Central memory CD8-positive, alpha-beta T cell (primary cell): ENCODE measurements around the gene IDH1.

Experiments used
- ATAC-seq: fragments of 150-1000 bp; cut with Tn5 transposase; replicated peaks from 2 replicates; pipeline ENCODE4 v1.10.0; 2022; ENCODE audit warnings: mild to moderate bottlenecking, moderate FRiP score, moderate number of reproducible peaks; ENCODE audit not compliant: poor library complexity, severe bottlenecking; ENCODE audit errors: extremely low read depth
- DNase-seq, 2 donors: peaks; one replicate each; pipeline ENCODE4 v3.0.0; 2021; ENCODE audit warnings: low spot score in 2 of 2
- H3K27ac Mint-ChIP-seq: one replicate; pipeline ENCODE4 v1.8.0; 2022; ENCODE audit warnings: low read depth, mild to moderate bottlenecking, moderate library complexity, mixed read lengths
- H3K27me3 Mint-ChIP-seq: one replicate; pipeline ENCODE4 v1.8.0; 2022; ENCODE audit warnings: mixed read lengths
- H3K36me3 Mint-ChIP-seq: one replicate; pipeline ENCODE4 v1.8.0; 2022; ENCODE audit warnings: mild to moderate bottlenecking, moderate library complexity, mixed read lengths; ENCODE audit not compliant: insufficient read depth
- H3K4me1 Mint-ChIP-seq: one replicate; pipeline ENCODE4 v1.8.0; 2022; ENCODE audit warnings: mixed read lengths
- H3K4me3 Mint-ChIP-seq: one replicate; pipeline ENCODE4 v1.8.0; 2022; ENCODE audit warnings: mild to moderate bottlenecking, moderate library complexity, mixed read lengths
- H3K9me3 Mint-ChIP-seq: one replicate; pipeline ENCODE4 v1.8.0; 2022; ENCODE audit warnings: mixed read lengths

Gene IDH1

GRCh38 chr2:208254871-208255556, at the start of gene IDH1:
Gene IDH1, minus strand, starts transcription at chr2:208255071. Its CDS starts 3,520 bp downstream, at chr2:208251551.
- H3K9me3 Mint-ChIP-seq = no peaks in the 10 kb centered on the region
- ATAC-seq = peak; percentile 77

GRCh38 chr2:208304157-208304556, 49.3 kb upstream of the IDH1 start:
- Mint-ChIP-seq H3K9me3 (no peaks in the 10 kb centered on the region), H3K4me1 (no peaks in the 10 kb centered on the region), H3K4me3 (no peak overlapping the region), H3K27ac (no peak overlapping the region), H3K36me3 (peaks cover 54% of the 10 kb centered on the region), H3K27me3 (no peaks in the 10 kb centered on the region)
- ATAC-seq (no peak), DNase-seq (no peak)

More at GRCh38 chr2:208254871-208255556, at the start of gene IDH1:
- H3K4me3 Mint-ChIP-seq = peak within 1 kb of the TSS; percentile 98
- H3K36me3 Mint-ChIP-seq = peaks cover 20% of the 10 kb centered on the region
- H3K27me3 Mint-ChIP-seq = no peaks in the 10 kb centered on the region
- H3K4me1 Mint-ChIP-seq = peaks cover 27% of the 10 kb centered on the region
- H3K27ac Mint-ChIP-seq = peak within 1 kb of the TSS; percentile 95
- peak; percentile 82 to 96 for DNase-seq

DNA sequence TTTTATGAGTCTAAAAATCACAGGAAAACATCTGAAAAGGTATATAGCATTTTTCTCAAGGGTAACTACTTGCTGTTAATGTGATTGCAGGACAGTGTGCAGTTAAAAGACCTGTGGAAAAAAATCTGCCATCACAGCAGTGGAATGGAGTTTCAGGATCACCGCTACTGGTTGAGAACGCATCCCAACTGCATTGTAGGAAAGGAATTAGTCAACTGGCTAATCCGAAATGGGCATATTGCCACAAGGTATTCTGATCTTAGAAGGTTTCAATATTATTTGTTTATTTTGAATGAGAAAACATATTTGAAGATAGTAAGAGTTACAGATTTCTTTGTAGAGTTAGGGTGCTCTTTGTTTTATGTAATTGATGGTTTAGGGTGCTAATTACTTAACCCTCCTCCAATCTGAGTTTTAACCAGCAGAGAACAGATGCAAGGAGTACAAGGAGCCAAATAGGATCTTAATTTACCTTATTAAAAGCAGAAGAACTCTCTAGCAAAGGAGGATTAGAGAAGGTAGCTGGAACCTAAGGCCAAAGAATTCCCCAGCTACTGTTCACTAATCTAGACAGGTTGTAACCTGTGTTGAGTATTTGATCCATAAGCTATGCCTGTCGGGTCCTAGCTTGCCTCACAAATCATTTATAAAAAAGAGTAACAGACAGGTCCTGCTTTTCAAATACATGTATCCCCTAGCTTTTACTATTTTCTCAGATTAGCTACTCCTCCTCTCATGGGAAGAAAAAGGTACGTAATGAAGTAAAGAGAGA, 46.2 kb upstream of the IDH1 start:
- ATAC-seq (no peak), DNase-seq (no peak)
- H3K27ac Mint-ChIP-seq = no peak overlapping the region
- peaks cover 59% of the 10 kb centered on the region for H3K36me3 Mint-ChIP-seq
- no peak overlapping the region for H3K4me3 Mint-ChIP-seq
- H3K27me3 Mint-ChIP-seq = no peaks in the 10 kb centered on the region
- no peaks in the 10 kb centered on the region for H3K9me3 Mint-ChIP-seq
- H3K4me1 Mint-ChIP-seq = peaks cover 9% of the 10 kb centered on the region

DNA sequence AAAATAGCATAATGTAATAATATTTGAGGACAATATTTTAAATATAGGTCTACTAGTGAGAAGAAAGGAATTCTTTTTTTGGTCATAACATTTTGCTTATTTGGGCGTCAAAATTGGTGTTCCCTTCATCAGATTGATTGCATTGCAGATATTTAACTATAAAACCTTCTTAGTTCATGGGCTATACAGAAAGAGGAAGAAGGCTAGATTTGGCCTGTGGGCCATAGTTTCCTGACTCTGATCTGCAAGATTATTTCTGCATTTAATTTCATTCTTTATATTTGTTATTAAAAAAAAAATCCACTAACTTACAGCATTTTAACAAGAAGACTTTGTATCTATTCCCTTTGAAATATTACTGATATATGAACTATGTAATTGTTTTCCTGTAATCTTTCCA, 43.1 kb upstream of the IDH1 start:
- ATAC-seq (no peak), DNase-seq (no peak)
- H3K36me3 Mint-ChIP-seq = peaks cover 48% of the 10 kb centered on the region
- H3K27ac Mint-ChIP-seq = no peak overlapping the region
- no peak overlapping the region for H3K4me3 Mint-ChIP-seq
- H3K9me3 Mint-ChIP-seq = no peaks in the 10 kb centered on the region
- no peaks in the 10 kb centered on the region for H3K27me3 Mint-ChIP-seq
- peaks cover 31% of the 10 kb centered on the region for H3K4me1 Mint-ChIP-seq

- Mint-ChIP-seq H3K36me3 (peaks cover 46% of the 10 kb centered on the region), H3K27ac (peak overlapping the region; percentile 9), H3K9me3 (no peaks in the 10 kb centered on the region), H3K4me1 (peaks cover 45% of the 10 kb centered on the region), H3K4me3 (no peak overlapping the region), H3K27me3 (no peaks in the 10 kb centered on the region)
- ATAC-seq (no peak), DNase-seq (no peak)
These were observed 41.7 kb upstream of the IDH1 start for GRCh38 chr2:208296610-208297009.

- Mint-ChIP-seq H3K9me3 (no peaks in the 10 kb centered on the region), H3K4me3 (no peak overlapping the region), H3K27me3 (no peaks in the 10 kb centered on the region), H3K27ac (no peak overlapping the region), H3K36me3 (peaks cover 41% of the 10 kb centered on the region), H3K4me1 (peaks cover 53% of the 10 kb centered on the region)
- ATAC-seq (no peak), DNase-seq (no peak)
These were observed 41.0 kb upstream of the IDH1 start for GRCh38 chr2:208295834-208296233.

DNA sequence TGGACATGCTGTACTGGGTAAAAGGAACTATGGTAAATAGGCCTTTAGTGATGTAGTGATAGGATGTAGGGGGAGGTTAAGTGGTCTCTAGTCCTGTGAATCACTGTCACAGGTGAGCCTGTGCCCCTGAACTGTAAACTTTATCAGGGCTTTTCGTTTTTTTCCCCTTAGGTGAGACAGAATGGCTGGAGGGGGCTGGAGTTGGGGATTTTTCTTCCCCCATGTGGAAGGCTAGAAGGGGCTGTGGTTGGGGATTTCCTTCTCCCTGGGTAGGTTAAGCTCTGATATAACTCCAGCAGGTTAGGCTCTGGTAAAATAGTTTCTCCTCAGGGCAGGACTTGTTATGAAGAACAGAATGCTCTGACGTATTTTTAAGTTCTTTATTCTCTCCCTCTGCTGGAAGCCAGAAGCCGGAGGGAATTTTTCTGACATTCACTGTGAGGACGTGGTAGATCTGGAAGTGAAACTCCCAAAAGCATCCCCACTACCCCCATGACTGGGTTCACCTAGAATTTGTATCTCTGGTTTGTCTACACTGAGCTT, 39.7 kb upstream of the IDH1 start:
- no peak for ATAC-seq
- no peaks in the 10 kb centered on the region for H3K27me3 Mint-ChIP-seq
- H3K36me3 Mint-ChIP-seq = peaks cover 42% of the 10 kb centered on the region
- DNase-seq = no peak
- H3K9me3 Mint-ChIP-seq = no peaks in the 10 kb centered on the region
- H3K4me3 Mint-ChIP-seq = no peak overlapping the region
- H3K4me1 Mint-ChIP-seq = peaks cover 61% of the 10 kb centered on the region
- peak overlapping the region; percentile 12 for H3K27ac Mint-ChIP-seq

- Mint-ChIP-seq H3K4me3 (no peak overlapping the region), H3K27me3 (no peaks in the 10 kb centered on the region), H3K9me3 (no peaks in the 10 kb centered on the region), H3K27ac (no peak overlapping the region), H3K4me1 (peaks cover 23% of the 10 kb centered on the region), H3K36me3 (peaks cover 66% of the 10 kb centered on the region)
- ATAC-seq (no peak), DNase-seq (no peak)
These were observed 31.0 kb upstream of the IDH1 start for GRCh38 chr2:208285853-208286252.

- no peak for ATAC-seq
These were observed 26.1 kb upstream of the IDH1 start for GRCh38 chr2:208280933-208281332.

DNA sequence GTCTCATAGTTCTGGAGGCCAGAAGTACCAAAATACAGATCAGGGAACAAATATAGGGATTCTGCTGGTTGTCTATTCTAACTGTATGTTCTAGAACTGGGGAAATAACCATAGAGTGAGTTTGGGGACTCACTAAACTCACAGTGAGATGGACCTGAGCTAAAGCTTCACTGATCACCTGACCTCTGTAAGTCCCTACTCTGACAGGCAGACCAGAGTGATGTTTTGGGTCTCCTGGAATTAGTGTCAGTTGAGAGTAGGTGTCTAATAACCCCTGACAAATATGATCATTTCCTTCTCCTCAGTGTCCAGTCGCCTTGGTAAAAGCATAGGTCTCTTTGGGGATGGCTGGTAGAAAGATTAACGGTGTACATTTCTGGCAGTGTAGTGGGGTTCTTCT, 25.4 kb upstream of the IDH1 start:
- no peaks in the 10 kb centered on the region for H3K9me3 Mint-ChIP-seq
- DNase-seq (no peak), ATAC-seq (no peak)
- no peak overlapping the region for H3K4me3 Mint-ChIP-seq
- H3K36me3 Mint-ChIP-seq = peaks cover 63% of the 10 kb centered on the region
- H3K4me1 Mint-ChIP-seq = peaks cover 37% of the 10 kb centered on the region
- no peaks in the 10 kb centered on the region for H3K27me3 Mint-ChIP-seq
- H3K27ac Mint-ChIP-seq = no peak overlapping the region

More at GRCh38 chr2:208280933-208281332, 26.1 kb upstream of the IDH1 start:
- peak overlapping the region; percentile 25 for H3K27ac Mint-ChIP-seq
- H3K9me3 Mint-ChIP-seq = no peaks in the 10 kb centered on the region
- H3K36me3 Mint-ChIP-seq = peaks cover 62% of the 10 kb centered on the region
- no peaks in the 10 kb centered on the region for H3K27me3 Mint-ChIP-seq
- H3K4me3 Mint-ChIP-seq = no peak overlapping the region
- peaks cover 35% of the 10 kb centered on the region for H3K4me1 Mint-ChIP-seq
- no peak for DNase-seq

DNA sequence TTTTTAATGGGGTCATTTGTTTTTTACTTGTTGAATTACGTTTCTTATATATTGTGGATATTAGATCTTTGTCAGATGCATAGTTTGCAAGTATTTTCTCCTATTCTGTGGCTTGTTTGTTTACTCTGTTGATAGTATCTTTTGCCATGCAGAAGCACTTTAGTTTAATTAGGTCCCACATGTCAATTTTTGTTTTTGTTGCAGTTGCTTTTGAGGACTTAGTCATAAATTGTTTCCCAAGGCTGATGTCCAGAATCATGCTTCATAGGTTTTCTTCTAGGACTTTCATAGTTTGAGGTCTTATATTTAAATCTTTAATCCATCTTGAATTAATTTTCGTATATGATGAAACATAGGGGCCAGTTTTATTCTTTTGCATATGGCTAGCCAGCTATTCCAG, 24.4 kb upstream of the IDH1 start:
- no peaks in the 10 kb centered on the region for H3K9me3 Mint-ChIP-seq
- H3K36me3 Mint-ChIP-seq = peaks cover 63% of the 10 kb centered on the region
- H3K4me3 Mint-ChIP-seq = no peak overlapping the region
- ATAC-seq = no peak
- H3K27ac Mint-ChIP-seq = no peak overlapping the region
- peaks cover 44% of the 10 kb centered on the region for H3K4me1 Mint-ChIP-seq
- no peak for DNase-seq
- H3K27me3 Mint-ChIP-seq = no peaks in the 10 kb centered on the region

DNA sequence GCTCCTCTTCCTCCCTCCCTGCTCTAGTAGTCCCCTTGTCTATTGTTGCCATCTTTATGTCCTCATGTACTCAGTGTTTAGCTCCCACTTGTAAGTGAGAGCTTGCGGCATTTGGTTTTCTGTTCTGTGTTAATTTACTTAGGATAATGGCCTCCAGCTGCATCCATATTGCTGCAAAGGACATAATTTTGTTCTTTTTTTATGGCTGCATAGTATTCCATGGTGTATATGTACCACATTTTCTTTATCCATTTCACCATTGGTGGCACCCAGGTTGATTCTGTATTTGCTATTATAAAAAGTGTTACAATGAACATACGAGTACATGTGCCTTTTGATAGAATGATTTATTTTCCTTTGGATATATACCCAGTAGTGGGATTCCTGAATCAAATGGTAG, 23.7 kb upstream of the IDH1 start:
- ATAC-seq = no peak
- Mint-ChIP-seq H3K4me1 (peaks cover 49% of the 10 kb centered on the region), H3K36me3 (peaks cover 69% of the 10 kb centered on the region), H3K9me3 (no peaks in the 10 kb centered on the region), H3K4me3 (no peak overlapping the region), H3K27ac (no peak overlapping the region), H3K27me3 (no peaks in the 10 kb centered on the region)
- no peak for DNase-seq

DNA sequence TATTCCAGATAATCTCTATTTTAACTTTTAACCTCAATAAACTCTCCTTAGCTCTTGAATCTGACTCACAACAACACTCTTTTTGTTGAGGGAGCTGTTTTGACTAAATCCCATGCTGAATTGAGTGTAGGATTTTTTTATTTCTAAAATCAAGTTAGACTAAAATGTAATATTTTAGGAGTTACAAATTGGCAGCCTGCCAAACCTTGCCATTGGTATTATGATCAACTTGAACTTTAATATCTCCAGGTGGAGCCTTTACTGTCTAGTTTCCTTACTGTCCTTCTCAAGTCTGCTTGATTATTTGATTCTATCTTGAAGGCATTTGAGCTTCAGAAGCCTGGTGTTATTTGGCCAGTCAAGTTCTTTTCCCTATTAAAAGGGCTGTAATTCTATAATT, 19.9 kb upstream of the IDH1 start:
- Mint-ChIP-seq H3K27me3 (no peaks in the 10 kb centered on the region), H3K4me1 (peaks cover 39% of the 10 kb centered on the region), H3K27ac (no peak overlapping the region), H3K36me3 (peaks cover 57% of the 10 kb centered on the region), H3K4me3 (no peak overlapping the region), H3K9me3 (no peaks in the 10 kb centered on the region)
- no peak for ATAC-seq
- no peak for DNase-seq
